Duodenal mucosa (tissue), 2 donors: ENCODE results near the gene KCNMA1.

ENCODE experiments used
- H3K27ac ChIP-seq: one replicate; pipeline ENCODE4 v1.7.0; 2013; ENCODE audit warnings: low read depth, low read length
- H3K27me3 ChIP-seq, 2 donors: one replicate each; pipeline ENCODE4 v1.7.0; 2013; ENCODE audit warnings: low read length in 2 of 2, control low read depth in 1 of 2; ENCODE audit not compliant: insufficient read depth in 2 of 2, control insufficient read depth in 1 of 2
- H3K36me3 ChIP-seq, 2 donors: one replicate each; pipeline ENCODE4 v1.7.0; 2013; ENCODE audit warnings: low read length in 2 of 2, control low read depth in 1 of 2; ENCODE audit not compliant: insufficient read depth in 2 of 2, control insufficient read depth in 1 of 2
- H3K4me1 ChIP-seq, 2 donors: one replicate each; pipeline ENCODE4 v1.7.0; 2013; ENCODE audit warnings: low read length in 2 of 2, control low read depth in 1 of 2; ENCODE audit not compliant: insufficient read depth in 2 of 2, control insufficient read depth in 1 of 2
- H3K4me3 ChIP-seq, 2 donors: one replicate each; pipeline ENCODE4 v1.7.0; 2013; ENCODE audit warnings: low read length in 2 of 2, low read depth in 1 of 2
- H3K9ac ChIP-seq, 2 donors: one replicate each; pipeline ENCODE4 v1.7.0; 2013; ENCODE audit warnings: low read length in 2 of 2, low read depth in 1 of 2
- H3K9me3 ChIP-seq, 2 donors: one replicate each; pipeline ENCODE4 v1.7.0; 2013; ENCODE audit warnings: low read length in 2 of 2, control low read depth in 1 of 2; ENCODE audit not compliant: control insufficient read depth in 1 of 2

Gene KCNMA1

GRCh38 chr10:77240706-77241349 is 396.8 kb downstream of the KCNMA1 start:
- Histone ChIP-seq H3K4me3 (no peak overlapping the region), H3K9ac (no peak overlapping the region), H3K27me3 (peaks cover 0 to 3% of the 10 kb centered on the region in 2 donors), H3K4me1 (no peaks in the 10 kb centered on the region), H3K9me3 (peaks cover 1% of the 10 kb centered on the region in 2 donors), H3K36me3 (no peaks in the 10 kb centered on the region), H3K27ac (no peak overlapping the region)

- Histone ChIP-seq H3K4me3 (no peak overlapping the region), H3K36me3 (no peaks in the 10 kb centered on the region), H3K9ac (no peak overlapping the region), H3K27me3 (peaks cover 0 to 3% of the 10 kb centered on the region in 2 donors), H3K9me3 (peaks cover 3 to 5% of the 10 kb centered on the region in 2 donors), H3K27ac (no peak overlapping the region), H3K4me1 (no peaks in the 10 kb centered on the region)
Observed at GRCh38 chr10:77240041-77240652, 397.5 kb downstream of the KCNMA1 start.

GRCh38 chr10:77237120-77237519 is 400.5 kb downstream of the KCNMA1 start:
- Histone ChIP-seq H3K27ac (no peak overlapping the region), H3K9ac (no peak overlapping the region)

GRCh38 chr10:77236700-77237099 is 400.9 kb downstream of the KCNMA1 start:
- Histone ChIP-seq H3K27ac (no peak overlapping the region), H3K4me1 (peaks cover 0 to 6% of the 10 kb centered on the region in 2 donors), H3K9me3 (peaks cover 3 to 5% of the 10 kb centered on the region in 2 donors), H3K4me3 (no peak overlapping the region), H3K27me3 (no peaks in the 10 kb centered on the region), H3K36me3 (no peaks in the 10 kb centered on the region), H3K9ac (no peak overlapping the region)

More at GRCh38 chr10:77237120-77237519, 400.5 kb downstream of the KCNMA1 start:
- H3K27me3 ChIP-seq = no peaks in the 10 kb centered on the region
- H3K36me3 ChIP-seq = no peaks in the 10 kb centered on the region
- no peak overlapping the region for H3K4me3 ChIP-seq
- H3K4me1 ChIP-seq = peaks cover 0 to 6% of the 10 kb centered on the region in 2 donors
- H3K9me3 ChIP-seq = peaks cover 3 to 5% of the 10 kb centered on the region in 2 donors

GRCh38 chr10:77236029-77236428 is 401.6 kb downstream of the KCNMA1 start:
- Histone ChIP-seq H3K27ac (no peak overlapping the region), H3K9me3 (peaks cover 3 to 5% of the 10 kb centered on the region in 2 donors), H3K4me3 (no peak overlapping the region), H3K27me3 (no peaks in the 10 kb centered on the region), H3K9ac (no peak overlapping the region), H3K4me1 (peaks cover 0 to 6% of the 10 kb centered on the region in 2 donors), H3K36me3 (no peaks in the 10 kb centered on the region)

- no peak overlapping the region for H3K27ac ChIP-seq
Observed at GRCh38 chr10:77234599-77234998, 403.0 kb downstream of the KCNMA1 start.

GRCh38 chr10:77233466-77233865 is 404.1 kb downstream of the KCNMA1 start:
- Histone ChIP-seq H3K36me3 (no peaks in the 10 kb centered on the region), H3K4me1 (peaks cover 0 to 6% of the 10 kb centered on the region in 2 donors), H3K27me3 (no peaks in the 10 kb centered on the region), H3K9me3 (peaks cover 3 to 5% of the 10 kb centered on the region in 2 donors), H3K4me3 (no peak overlapping the region), H3K9ac (no peak overlapping the region), H3K27ac (no peak overlapping the region)

More at GRCh38 chr10:77234599-77234998, 403.0 kb downstream of the KCNMA1 start:
- Histone ChIP-seq H3K9ac (no peak overlapping the region), H3K4me1 (peaks cover 0 to 6% of the 10 kb centered on the region in 2 donors), H3K27me3 (no peaks in the 10 kb centered on the region), H3K4me3 (no peak overlapping the region), H3K36me3 (no peaks in the 10 kb centered on the region), H3K9me3 (peaks cover 3 to 5% of the 10 kb centered on the region in 2 donors)

GRCh38 chr10:77231884-77232610 is 405.6 kb downstream of the KCNMA1 start:
- Histone ChIP-seq H3K4me3 (no peak overlapping the region), H3K27me3 (no peaks in the 10 kb centered on the region), H3K9me3 (peaks cover 3 to 5% of the 10 kb centered on the region in 2 donors), H3K36me3 (no peaks in the 10 kb centered on the region), H3K4me1 (peaks cover 0 to 6% of the 10 kb centered on the region in 2 donors), H3K27ac (no peak overlapping the region), H3K9ac (no peak overlapping the region)

- peaks cover 3 to 5% of the 10 kb centered on the region in 2 donors for H3K9me3 ChIP-seq
Observed at GRCh38 chr10:77231375-77231774, 406.2 kb downstream of the KCNMA1 start.

GRCh38 chr10:77230194-77230593 is 407.4 kb downstream of the KCNMA1 start:
- Histone ChIP-seq H3K9ac (no peak overlapping the region), H3K4me3 (no peak overlapping the region), H3K27ac (no peak overlapping the region), H3K4me1 (peaks cover 0 to 6% of the 10 kb centered on the region in 2 donors), H3K36me3 (no peaks in the 10 kb centered on the region), H3K9me3 (no peaks in the 10 kb centered on the region), H3K27me3 (no peaks in the 10 kb centered on the region)

More at GRCh38 chr10:77231375-77231774, 406.2 kb downstream of the KCNMA1 start:
- Histone ChIP-seq H3K4me1 (peaks cover 0 to 6% of the 10 kb centered on the region in 2 donors), H3K27me3 (no peaks in the 10 kb centered on the region), H3K36me3 (no peaks in the 10 kb centered on the region), H3K27ac (no peak overlapping the region), H3K4me3 (no peak overlapping the region), H3K9ac (no peak overlapping the region)
